Neuronal stem cell (in vitro differentiated cells): ENCODE data around the gene CAPN12.

ENCODE experiments used
- DNase-seq: peaks from one replicate; pipeline ENCODE4 v3.0.0-alpha.2; 2013; ENCODE audit warnings: low spot score
- H2AFZ ChIP-seq: one replicate; pipeline ENCODE4 v1.6.1; 2013; ENCODE audit warnings: mild to moderate bottlenecking, low read length, inconsistent platforms
- H2AK5ac ChIP-seq: 2 replicates; pipeline ENCODE4 v1.6.1; 2013; ENCODE audit warnings: low read depth, mild to moderate bottlenecking, inconsistent platforms, low read length, moderate library complexity, mixed read lengths
- H2BK120ac ChIP-seq: 2 replicates; pipeline ENCODE4 v1.6.1; 2013; ENCODE audit warnings: low read depth, mild to moderate bottlenecking, inconsistent platforms, low read length, moderate library complexity, mixed read lengths
- H2BK12ac ChIP-seq: one replicate; pipeline ENCODE4 v1.6.1; 2013; ENCODE audit warnings: low read length, inconsistent platforms
- H2BK15ac ChIP-seq: 2 replicates; pipeline ENCODE4 v1.6.1; 2013; ENCODE audit warnings: mild to moderate bottlenecking, low read length, inconsistent platforms, mixed read lengths
- H2BK5ac ChIP-seq: one replicate; pipeline ENCODE4 v1.6.1; 2013; ENCODE audit warnings: inconsistent platforms, mild to moderate bottlenecking, low read length, moderate library complexity
- H3K14ac ChIP-seq: one replicate; pipeline ENCODE4 v1.6.1; 2013; ENCODE audit warnings: low read length, inconsistent platforms
- H3K18ac ChIP-seq: 2 replicates; pipeline ENCODE4 v1.6.1; 2013; ENCODE audit warnings: low read length, inconsistent platforms
- H3K23ac ChIP-seq: 2 replicates; pipeline ENCODE4 v1.6.1; 2013; ENCODE audit warnings: low read depth, mild to moderate bottlenecking, mixed read lengths, low read length, inconsistent platforms; ENCODE audit not compliant: poor library complexity
- H3K27ac ChIP-seq: replicated peaks from 3 replicates; pipeline ENCODE4 v1.5.1; 2013; ENCODE audit warnings: low read length, inconsistent platforms
- H3K27me3 ChIP-seq, 3 experiments: 2 replicates each; pipeline ENCODE4 v1.6.1; 2013; ENCODE audit warnings: low read length in 3 of 3, mild to moderate bottlenecking in 2 of 3, inconsistent platforms in 1 of 3, low read depth in 1 of 3, mixed read lengths in 1 of 3, moderate library complexity in 1 of 3; ENCODE audit not compliant: control insufficient read depth in 3 of 3, insufficient read depth in 3 of 3
- H3K36me3 ChIP-seq, 2 donors: replicated peaks in 1 of 2; 2 replicates each; pipeline ENCODE4 v1.6.1; 2013; ENCODE audit warnings: low read length in 2 of 2; ENCODE audit not compliant: control insufficient read depth in 2 of 2, insufficient read depth in 2 of 2
- H3K4ac ChIP-seq: 2 replicates; pipeline ENCODE4 v1.6.1; 2013; ENCODE audit warnings: inconsistent platforms, mild to moderate bottlenecking, low read length, moderate library complexity
- H3K4me1 ChIP-seq, 2 donors: 1 replicate in 1 of 2; 2 replicates in 1 of 2; pipeline ENCODE4 v1.6.1; 2013; ENCODE audit warnings: low read length in 2 of 2, low read depth in 1 of 2; ENCODE audit not compliant: control insufficient read depth in 2 of 2, insufficient read depth in 1 of 2
- H3K4me2 ChIP-seq: one replicate; pipeline ENCODE4 v1.6.1; 2013; ENCODE audit warnings: mild to moderate bottlenecking, low read length, inconsistent platforms; ENCODE audit not compliant: insufficient read depth, poor library complexity, severe bottlenecking
- H3K4me3 ChIP-seq, 2 donors: 2 replicates each; pipeline ENCODE4 v1.5.1; 2013; ENCODE audit warnings: low read length in 2 of 2, mild to moderate bottlenecking in 2 of 2, inconsistent platforms in 1 of 2, moderate library complexity in 1 of 2
- H3K79me1 ChIP-seq: one replicate; pipeline ENCODE4 v1.6.1; 2013; ENCODE audit warnings: low read depth, mild to moderate bottlenecking, inconsistent platforms, low read length, moderate library complexity
- H3K9ac ChIP-seq: one replicate; pipeline ENCODE4 v1.6.1; 2013; ENCODE audit warnings: mild to moderate bottlenecking, low read depth, low read length, inconsistent platforms; ENCODE audit not compliant: poor library complexity
- H3K9me3 ChIP-seq, 2 donors: replicated peaks in 1 of 2; 2 replicates each; pipeline versions ENCODE3 to v1.6.1; 2013; ENCODE audit warnings: low read length in 2 of 2, mild to moderate bottlenecking in 2 of 2, inconsistent platforms in 1 of 2, low read depth in 1 of 2, mixed read lengths in 1 of 2, moderate library complexity in 1 of 2; ENCODE audit not compliant: control insufficient read depth in 2 of 2, insufficient read depth in 1 of 2
- H4K8ac ChIP-seq: one replicate; pipeline ENCODE4 v1.6.1; 2013; ENCODE audit warnings: low read depth, mild to moderate bottlenecking, inconsistent platforms, low read length, moderate library complexity
- H4K91ac ChIP-seq: one replicate; pipeline ENCODE4 v1.6.1; 2013; ENCODE audit warnings: low read length, low read depth, mild to moderate bottlenecking, inconsistent platforms; ENCODE audit not compliant: poor library complexity
- WGBS, 2 donors: extraction: QIAGEN DNeasy Blood & Tissue Kit; methylation state at CpG; one replicate each; pipeline ENCODE4 v1.1.7; 2013; ENCODE audit warnings: missing lambda C conversion rate in 2 of 2, mixed read lengths in 1 of 2; ENCODE audit not compliant: insufficient read length in 2 of 2, insufficient replicate concordance in 1 of 2; ENCODE audit errors: extremely low coverage in 2 of 2; 5-methylcytosine and 5-hydroxymethylcytosine counted together

CAPN12 gene

DNA sequence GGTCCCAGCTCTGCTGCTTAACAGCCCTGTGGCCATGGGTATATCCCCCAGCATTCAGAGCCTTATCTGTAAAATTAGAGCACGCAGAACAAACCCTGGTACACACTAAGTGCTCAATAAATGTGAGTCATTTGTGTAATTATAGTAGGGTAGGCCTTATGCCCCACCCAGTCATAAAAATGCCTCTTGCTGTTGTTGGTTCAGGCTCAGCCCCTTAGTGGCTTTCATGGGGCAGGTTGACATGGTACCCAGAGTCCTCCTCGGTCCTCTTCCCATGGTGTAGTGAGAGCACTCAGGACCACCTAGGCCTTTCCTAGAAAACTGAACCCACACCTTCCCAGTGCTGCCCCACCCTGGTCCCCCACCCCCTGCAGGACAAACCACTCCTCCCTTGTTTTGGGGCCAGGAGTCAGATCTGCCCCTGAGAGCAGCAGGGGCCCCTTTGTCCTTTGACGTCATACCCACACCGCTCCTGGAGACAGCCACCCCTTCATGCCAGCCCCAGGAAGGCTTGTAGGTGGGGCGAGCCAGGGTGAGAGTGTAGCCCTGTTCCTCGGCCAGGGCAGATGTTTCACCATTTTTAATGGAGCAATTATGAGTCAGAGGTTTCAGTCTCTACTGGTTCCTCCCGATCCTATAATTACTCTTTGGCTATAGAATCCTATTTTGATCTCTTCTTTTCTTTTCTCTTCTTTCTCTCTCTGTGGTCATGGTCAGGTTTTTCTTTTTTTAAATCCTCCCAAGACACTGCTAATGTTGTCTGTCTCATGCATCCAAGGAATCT is 60.0 kb downstream of the CAPN12 start:
- H2BK5ac ChIP-seq: no peak overlapping the region
- H3K14ac ChIP-seq: no peak overlapping the region
- H3K4me2 ChIP-seq: no peak overlapping the region
- no peak overlapping the region for H4K91ac ChIP-seq
- H2AK5ac ChIP-seq: peak overlapping the region; percentile 17
- H3K4me1 ChIP-seq: peaks cover 19 to 36% of the 10 kb centered on the region in 2 donors
- H3K4me3 ChIP-seq: no peak overlapping the region
- WGBS, 2 donors: no CpG with 5 or more reads among the region's 7 CpGs
- H3K18ac ChIP-seq: peak overlapping the region; percentile 50
- peaks cover 6 to 55% of the 10 kb centered on the region in 2 donors for H3K36me3 ChIP-seq
- no peak overlapping the region for H2BK15ac ChIP-seq
- H3K9ac ChIP-seq: no peak overlapping the region
- no peak overlapping the region for H2BK120ac ChIP-seq
- peaks cover 2 to 12% of the 10 kb centered on the region in 2 donors for H3K9me3 ChIP-seq
- DNase-seq: no peak
- H4K8ac ChIP-seq: no peak overlapping the region
- no peak overlapping the region for H2AFZ ChIP-seq
- H3K27ac ChIP-seq: no peak overlapping the region
- H3K79me1 ChIP-seq: peaks cover 17% of the 10 kb centered on the region
- H3K23ac ChIP-seq: no peak overlapping the region
- no peak overlapping the region for H3K4ac ChIP-seq
- H2BK12ac ChIP-seq: no peak overlapping the region
- H3K27me3 ChIP-seq: no peaks in the 10 kb centered on the region

GRCh38 chr19:38683393-38684077 is 60.7 kb downstream of the CAPN12 start:
- peak overlapping the region; percentile 24 for H2BK12ac ChIP-seq
- no peak overlapping the region for H3K4ac ChIP-seq
- H2BK120ac ChIP-seq: no peak overlapping the region
- H3K36me3 ChIP-seq: peaks cover 10 to 55% of the 10 kb centered on the region in 2 donors
- H3K4me3 ChIP-seq: no peak overlapping the region
- H4K8ac ChIP-seq: no peak overlapping the region
- no peak overlapping the region for H2AK5ac ChIP-seq
- H3K79me1 ChIP-seq: peaks cover 22% of the 10 kb centered on the region
- no peak overlapping the region for H2AFZ ChIP-seq
- peak overlapping the region; percentile 60 for H3K18ac ChIP-seq
- H3K27me3 ChIP-seq: no peaks in the 10 kb centered on the region
- no peak overlapping the region for H3K9ac ChIP-seq
- H3K23ac ChIP-seq: peak overlapping the region; percentile 8
- H3K14ac ChIP-seq: no peak overlapping the region
- no peak overlapping the region for H2BK15ac ChIP-seq
- peaks cover 19 to 37% of the 10 kb centered on the region in 2 donors for H3K4me1 ChIP-seq
- peaks cover 2 to 12% of the 10 kb centered on the region in 2 donors for H3K9me3 ChIP-seq
- H2BK5ac ChIP-seq: no peak overlapping the region
- H4K91ac ChIP-seq: no peak overlapping the region
- no peak overlapping the region for H3K4me2 ChIP-seq
- peak overlapping the region; percentile 50 for H3K27ac ChIP-seq
- no CpG with 5 or more reads among the region's 10 CpGs for WGBS, 2 donors
- DNase-seq: no peak

DNA sequence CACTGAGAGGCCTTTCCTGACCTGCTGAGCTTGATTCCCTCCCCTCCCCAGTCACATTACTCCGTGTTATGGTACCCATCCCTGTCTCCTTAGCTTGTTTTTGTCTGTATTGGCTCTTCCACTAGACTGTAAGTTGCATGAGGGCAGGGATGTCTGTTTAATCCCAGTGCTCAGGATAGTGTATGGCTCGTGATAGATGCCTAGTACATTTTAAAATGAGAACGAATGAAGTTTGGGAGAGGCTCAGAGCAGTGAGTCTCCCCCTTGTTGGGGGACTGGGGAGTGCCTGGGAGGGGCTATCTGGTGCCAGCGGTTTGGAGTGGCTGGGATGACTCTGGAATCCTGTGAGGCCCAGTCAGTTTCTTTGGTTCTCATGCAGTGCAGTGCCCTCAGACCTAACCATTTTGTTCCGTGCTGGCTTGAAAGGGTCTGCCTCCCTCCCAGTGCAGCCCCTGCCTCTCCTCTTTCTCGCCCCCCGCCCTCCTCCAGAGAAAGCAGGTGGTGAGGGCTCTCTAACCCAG is 61.3 kb downstream of the CAPN12 start:
- Histone ChIP-seq H3K9ac (no peak overlapping the region), H2BK5ac (no peak overlapping the region), H3K18ac (peak overlapping the region; percentile 60), H2AK5ac (no peak overlapping the region), H2BK12ac (no peak overlapping the region), H3K14ac (no peak overlapping the region), H4K8ac (no peak overlapping the region), H2AFZ (no peak overlapping the region), H3K4me1 (peaks cover 19 to 38% of the 10 kb centered on the region in 2 donors), H3K9me3 (peaks cover 2 to 10% of the 10 kb centered on the region in 2 donors), H4K91ac (no peak overlapping the region), H3K23ac (peak overlapping the region; percentile 8), H3K79me1 (peaks cover 23% of the 10 kb centered on the region), H2BK15ac (no peak overlapping the region), H3K4me2 (no peak overlapping the region), H3K27me3 (no peaks in the 10 kb centered on the region), H3K4ac (no peak overlapping the region), H3K4me3 (no peak overlapping the region), H3K36me3 (peaks cover 11 to 57% of the 10 kb centered on the region in 2 donors), H3K27ac (peak overlapping the region; percentile 50), H2BK120ac (no peak overlapping the region)
- no CpG with 5 or more reads among the region's 7 CpGs for WGBS, 2 donors
- no peak for DNase-seq
